NT2/D1 (cell line): ENCODE measurements around the gene MED20.

Source experiments
- DNase-seq: peaks from one replicate; pipeline ENCODE4 v3.0.0-alpha.2; 2011; ENCODE audit warnings: low read depth, low spot score
- H3K27me3 ChIP-seq: 2 replicates; pipeline ENCODE4 v1.6.0; 2011; ENCODE audit warnings: mild to moderate bottlenecking; ENCODE audit not compliant: insufficient read length, insufficient read depth
- H3K36me3 ChIP-seq: 2 replicates; pipeline ENCODE4 v1.6.1; 2011; ENCODE audit warnings: mild to moderate bottlenecking, low read length, mixed read lengths; ENCODE audit not compliant: insufficient read depth, insufficient read length
- H3K4me1 ChIP-seq: 2 replicates; pipeline ENCODE4 v1.5.1; 2011; ENCODE audit not compliant: insufficient read depth, insufficient read length
- H3K4me3 ChIP-seq: 2 replicates; pipeline ENCODE4 v1.5.1; 2011; ENCODE audit warnings: low read depth; ENCODE audit not compliant: insufficient read length
- H3K9ac ChIP-seq: 2 replicates; pipeline ENCODE4 v1.6.0; 2011; ENCODE audit warnings: low read depth; ENCODE audit not compliant: insufficient read length
- H3K9me3 ChIP-seq: 2 replicates; pipeline ENCODE4 v1.5.1; 2011; ENCODE audit warnings: mild to moderate bottlenecking, low read length; ENCODE audit not compliant: insufficient read depth
- SUZ12 ChIP-seq: IDR thresholded peaks from 2 replicates; pipeline ENCODE4 v1.6.1; 2011; ENCODE audit not compliant: insufficient read length, insufficient read depth; ENCODE audit errors: extremely low read depth
- YY1 ChIP-seq: IDR thresholded peaks from 2 replicates; pipeline ENCODE4 v1.6.1; 2011; ENCODE audit not compliant: insufficient read length, insufficient read depth
- ZNF274 ChIP-seq: IDR thresholded peaks from 2 replicates; pipeline ENCODE4 v1.6.1; 2011; ENCODE audit warnings: mild to moderate bottlenecking, low read depth, low read length

MED20 gene

GRCh38 chr6:41878961-41879405 lies 42.0 kb downstream of the MED20 start:
- Histone ChIP-seq H3K9me3 (no peaks in the 10 kb centered on the region), H3K4me3 (no peak overlapping the region), H3K36me3 (no peaks in the 10 kb centered on the region), H3K9ac (no peak overlapping the region), H3K27me3 (no peaks in the 10 kb centered on the region), H3K4me1 (no peaks in the 10 kb centered on the region)
- DNase-seq: no peak
- TF ChIP-seq ZNF274 (no peak), YY1 (no peak), SUZ12 (no peak)

GRCh38 chr6:41878246-41878645 lies 42.7 kb downstream of the MED20 start:
- no peak for DNase-seq
- no peak for TF ChIP-seq ZNF274

GRCh38 chr6:41877051-41877680 lies 43.8 kb downstream of the MED20 start:
- H3K9ac ChIP-seq: no peak overlapping the region
- H3K27me3 ChIP-seq: no peaks in the 10 kb centered on the region
- H3K4me3 ChIP-seq: no peak overlapping the region
- H3K9me3 ChIP-seq: no peaks in the 10 kb centered on the region
- no peaks in the 10 kb centered on the region for H3K4me1 ChIP-seq
- H3K36me3 ChIP-seq: no peaks in the 10 kb centered on the region
- no peak for TF ChIP-seq ZNF274
- TF ChIP-seq SUZ12: no peak
- TF ChIP-seq YY1: no peak
- no peak for DNase-seq

More at GRCh38 chr6:41878246-41878645, 42.7 kb downstream of the MED20 start:
- Histone ChIP-seq H3K36me3 (no peaks in the 10 kb centered on the region), H3K4me3 (no peak overlapping the region), H3K9ac (no peak overlapping the region), H3K27me3 (no peaks in the 10 kb centered on the region), H3K9me3 (no peaks in the 10 kb centered on the region), H3K4me1 (no peaks in the 10 kb centered on the region)

GRCh38 chr6:41874741-41875140 lies 46.2 kb downstream of the MED20 start:
- H3K4me3 ChIP-seq: no peak overlapping the region
- H3K36me3 ChIP-seq: no peaks in the 10 kb centered on the region
- no peak for DNase-seq
- H3K9me3 ChIP-seq: no peaks in the 10 kb centered on the region
- H3K27me3 ChIP-seq: no peaks in the 10 kb centered on the region
- no peaks in the 10 kb centered on the region for H3K4me1 ChIP-seq
- TF ChIP-seq ZNF274: no peak
- no peak for TF ChIP-seq YY1
- no peak for TF ChIP-seq SUZ12
- H3K9ac ChIP-seq: no peak overlapping the region

- TF ChIP-seq SUZ12: no peak
- TF ChIP-seq ZNF274: no peak
- no peak for TF ChIP-seq YY1
- H3K36me3 ChIP-seq: no peaks in the 10 kb centered on the region
- H3K4me3 ChIP-seq: no peak overlapping the region
- H3K27me3 ChIP-seq: no peaks in the 10 kb centered on the region
- DNase-seq: no peak
- H3K4me1 ChIP-seq: no peaks in the 10 kb centered on the region
- H3K9me3 ChIP-seq: no peaks in the 10 kb centered on the region
- no peak overlapping the region for H3K9ac ChIP-seq
These were observed 48.8 kb downstream of the MED20 start for GRCh38 chr6:41872147-41872546.

- Histone ChIP-seq H3K36me3 (no peaks in the 10 kb centered on the region), H3K4me3 (no peak overlapping the region)
- TF ChIP-seq SUZ12 (no peak), YY1 (no peak), ZNF274 (no peak)
These were observed 49.2 kb downstream of the MED20 start for GRCh38 chr6:41871691-41872090.

GRCh38 chr6:41859356-41859755 lies 61.6 kb downstream of the MED20 start:
- TF ChIP-seq ZNF274 (no peak), YY1 (no peak), SUZ12 (no peak)
- no peak for DNase-seq
- no peak overlapping the region for H3K9ac ChIP-seq

More at GRCh38 chr6:41871691-41872090, 49.2 kb downstream of the MED20 start:
- no peak for DNase-seq
- Histone ChIP-seq H3K9me3 (no peaks in the 10 kb centered on the region), H3K27me3 (no peaks in the 10 kb centered on the region), H3K9ac (no peak overlapping the region), H3K4me1 (no peaks in the 10 kb centered on the region)

More at GRCh38 chr6:41859356-41859755, 61.6 kb downstream of the MED20 start:
- no peaks in the 10 kb centered on the region for H3K4me1 ChIP-seq
- no peaks in the 10 kb centered on the region for H3K27me3 ChIP-seq
- no peaks in the 10 kb centered on the region for H3K36me3 ChIP-seq
- H3K9me3 ChIP-seq: no peaks in the 10 kb centered on the region
- no peak overlapping the region for H3K4me3 ChIP-seq
